ENCODE measurements around the gene ZNF580. TPM values are rescaled to one million over a fixed set of nuclear protein-coding genes. Genes with fewer than 3 reads are reported as not detected.

The ZNF580 gene
- total RNA-seq, 1 donor from 2014 or later, result 35.8 TPM

DNA sequence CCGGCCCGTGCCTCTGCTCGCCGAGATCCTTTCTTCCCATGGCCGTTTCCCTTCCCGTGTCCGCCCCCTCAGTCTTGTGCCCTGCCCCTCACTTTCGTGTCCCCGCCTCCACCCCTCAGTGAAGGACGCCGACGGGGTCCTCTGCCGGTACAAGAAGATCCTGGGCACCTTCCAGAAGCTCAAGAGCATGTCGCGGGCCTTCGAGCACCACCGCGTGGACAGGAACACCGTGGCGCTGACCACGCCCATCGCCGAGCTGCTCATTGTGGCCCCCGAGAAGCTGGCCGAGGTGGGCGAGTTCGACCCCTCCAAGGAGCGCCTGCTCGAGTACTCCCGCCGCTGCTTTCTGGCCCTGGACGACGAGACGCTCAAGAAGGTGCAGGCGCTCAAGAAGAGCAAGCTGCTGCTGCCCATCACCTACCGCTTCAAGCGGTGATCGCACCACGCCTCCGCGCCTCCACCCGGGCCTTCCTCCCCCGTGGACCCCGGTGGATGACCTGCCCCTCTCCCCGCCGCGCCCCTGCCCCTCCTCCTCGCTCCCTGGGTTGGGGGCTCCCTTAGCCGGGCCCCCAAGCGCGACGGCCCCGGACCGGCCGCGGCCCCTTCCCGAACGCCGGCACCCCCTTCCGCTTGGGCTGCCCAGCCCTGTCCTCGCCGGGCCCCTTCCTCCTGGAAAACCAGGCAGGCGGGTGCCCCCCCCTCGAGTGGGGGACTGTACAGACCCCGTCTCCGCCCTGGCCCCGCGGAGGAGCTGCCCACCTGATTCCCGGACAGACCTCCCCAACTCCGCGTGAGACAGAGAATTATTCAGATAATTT, 11.7 kb downstream of the ZNF580 start:
- H3K4me2 ChIP-seq (ENCODE audit: low read length), result no peak overlapping the region
- no peak for FAIRE-seq
- DNase-seq (ENCODE audit: low read depth), result no peak
- Mint-ChIP-seq H3K36me3 (ENCODE audit: low read depth, unreplicated experiment) (peaks cover 16% of the 10 kb centered on the region), H3K4me1 (ENCODE audit: low read depth, unreplicated experiment) (peaks cover 7% of the 10 kb centered on the region), H3K9me3 (ENCODE audit: unreplicated experiment) (no peaks in the 10 kb centered on the region), H3K27me3 (ENCODE audit: low read depth, unreplicated experiment) (no peaks in the 10 kb centered on the region), H3K4me3 (ENCODE audit: unreplicated experiment) (peak overlapping the region; percentile 65), H3K27ac (ENCODE audit: unreplicated experiment) (peak overlapping the region; percentile 16)
- H3K9ac ChIP-seq (ENCODE audit: low read length), result no peak overlapping the region
- peaks cover 28% of the 10 kb centered on the region for H3K4me1 ChIP-seq (ENCODE audit: insufficient read depth, low read length)
- no peak overlapping the region for H2AFZ ChIP-seq (ENCODE audit: low read depth, low read length)
- no peaks in the 10 kb centered on the region for H3K27me3 ChIP-seq (ENCODE audit: insufficient read depth, low read length)
- H3K36me3 ChIP-seq (ENCODE audit: insufficient read depth, low read length), result no peaks in the 10 kb centered on the region
- peaks cover 21% of the 10 kb centered on the region for H4K20me1 ChIP-seq (ENCODE audit: insufficient read depth, low read length)
- H3K27ac ChIP-seq (ENCODE audit: low read depth, low read length), result no peak overlapping the region
- TF ChIP-seq, protein P1, sequence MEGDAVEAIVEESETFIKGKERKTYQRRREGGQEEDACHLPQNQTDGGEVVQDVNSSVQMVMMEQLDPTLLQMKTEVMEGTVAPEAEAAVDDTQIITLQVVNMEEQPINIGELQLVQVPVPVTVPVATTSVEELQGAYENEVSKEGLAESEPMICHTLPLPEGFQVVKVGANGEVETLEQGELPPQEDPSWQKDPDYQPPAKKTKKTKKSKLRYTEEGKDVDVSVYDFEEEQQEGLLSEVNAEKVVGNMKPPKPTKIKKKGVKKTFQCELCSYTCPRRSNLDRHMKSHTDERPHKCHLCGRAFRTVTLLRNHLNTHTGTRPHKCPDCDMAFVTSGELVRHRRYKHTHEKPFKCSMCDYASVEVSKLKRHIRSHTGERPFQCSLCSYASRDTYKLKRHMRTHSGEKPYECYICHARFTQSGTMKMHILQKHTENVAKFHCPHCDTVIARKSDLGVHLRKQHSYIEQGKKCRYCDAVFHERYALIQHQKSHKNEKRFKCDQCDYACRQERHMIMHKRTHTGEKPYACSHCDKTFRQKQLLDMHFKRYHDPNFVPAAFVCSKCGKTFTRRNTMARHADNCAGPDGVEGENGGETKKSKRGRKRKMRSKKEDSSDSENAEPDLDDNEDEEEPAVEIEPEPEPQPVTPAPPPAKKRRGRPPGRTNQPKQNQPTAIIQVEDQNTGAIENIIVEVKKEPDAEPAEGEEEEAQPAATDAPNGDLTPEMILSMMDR (IDR thresholded peaks at IDR 0.05; ENCODE audit: insufficient read depth, low read depth, low read length), result no peak
- no peak for TF ChIP-seq EZH2 (IDR thresholded peaks at IDR 0.05; ENCODE audit: insufficient read depth, low read length)
- peaks cover 34% of the 10 kb centered on the region for H3K79me2 ChIP-seq (ENCODE audit: insufficient read depth, low read length)
- no peak overlapping the region for H3K4me3 ChIP-seq (ENCODE audit: insufficient read depth, low read depth, low read length)
- H3K9me3 ChIP-seq (ENCODE audit: insufficient read depth, low read depth, low read length), result no peaks in the 10 kb centered on the region

DNA sequence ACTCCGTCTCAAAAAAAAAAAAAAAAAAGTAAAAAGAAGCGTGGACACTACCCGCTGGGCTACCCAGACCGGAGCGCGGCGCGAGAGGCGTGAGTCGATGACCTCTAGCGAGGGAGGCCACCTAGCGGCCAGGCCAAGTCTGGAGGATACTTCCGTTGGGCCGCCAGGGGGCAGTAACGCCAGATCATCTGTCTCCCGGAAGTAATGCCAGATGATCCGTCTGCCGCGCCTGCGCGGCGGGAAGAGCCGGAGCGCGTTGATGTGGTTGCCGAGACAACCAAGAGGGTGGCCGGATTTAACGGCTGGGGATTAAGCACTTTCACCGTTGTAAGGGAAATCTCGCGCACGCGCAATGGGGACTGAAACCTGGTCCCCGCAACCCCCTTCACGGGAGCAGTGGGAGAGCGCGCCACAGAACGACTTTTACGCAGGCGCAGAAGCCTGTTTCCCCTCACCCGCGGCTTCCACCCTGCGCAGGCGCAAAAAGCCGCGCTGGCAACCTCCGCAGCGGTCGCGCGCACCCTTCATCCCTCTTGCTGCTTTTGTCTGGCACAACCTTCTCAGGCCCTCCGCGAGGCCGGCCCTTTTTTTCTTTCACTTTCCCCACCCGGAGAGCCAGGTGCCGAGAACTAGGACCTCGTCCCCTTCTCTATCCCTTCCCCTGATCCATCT, 13.0 kb downstream of the ZNF580 start:
- Histone ChIP-seq H3K36me3 (ENCODE audit: insufficient read depth, low read length) (no peaks in the 10 kb centered on the region), H3K27ac (ENCODE audit: low read depth, low read length) (peak overlapping the region; percentile 99), H3K79me2 (ENCODE audit: insufficient read depth, low read length) (peaks cover 42% of the 10 kb centered on the region), H3K4me1 (ENCODE audit: insufficient read depth, low read length) (peaks cover 29% of the 10 kb centered on the region), H4K20me1 (ENCODE audit: insufficient read depth, low read length) (peaks cover 34% of the 10 kb centered on the region), H3K4me3 (ENCODE audit: insufficient read depth, low read depth, low read length) (peak overlapping the region; percentile 95), H2AFZ (ENCODE audit: low read depth, low read length) (peak overlapping the region; percentile 78), H3K9me3 (ENCODE audit: insufficient read depth, low read depth, low read length) (no peaks in the 10 kb centered on the region), H3K9ac (ENCODE audit: low read length) (peak overlapping the region; percentile 99), H3K4me2 (ENCODE audit: low read length) (peak overlapping the region; percentile 97), H3K27me3 (ENCODE audit: insufficient read depth, low read length) (no peaks in the 10 kb centered on the region)
- H3K9me3 Mint-ChIP-seq (ENCODE audit: unreplicated experiment), result no peaks in the 10 kb centered on the region
- DNase-seq (ENCODE audit: low read depth), result peak; percentile 92
- H3K27me3 Mint-ChIP-seq (ENCODE audit: low read depth, unreplicated experiment), result no peaks in the 10 kb centered on the region
- peak overlapping the region; percentile 100 for H3K27ac Mint-ChIP-seq (ENCODE audit: unreplicated experiment)
- TF ChIP-seq EZH2 (IDR thresholded peaks at IDR 0.05; ENCODE audit: insufficient read depth, low read length), result no peak
- TF ChIP-seq, protein P1 (IDR thresholded peaks at IDR 0.05; ENCODE audit: insufficient read depth, low read depth, low read length), result peak; percentile 99
- H3K4me1 Mint-ChIP-seq (ENCODE audit: low read depth, unreplicated experiment), result peaks cover 18% of the 10 kb centered on the region
- H3K4me3 Mint-ChIP-seq (ENCODE audit: unreplicated experiment), result peak overlapping the region; percentile 96
- FAIRE-seq, result peak; percentile 66
- H3K36me3 Mint-ChIP-seq (ENCODE audit: low read depth, unreplicated experiment), result peaks cover 16% of the 10 kb centered on the region
